HG03060 (cell line): ENCODE data around the gene RASSF3.
"Not testable (repeated sequence)": the region's sequence is repeated elsewhere in the genome, so short reads cannot be mapped to it uniquely, and the experiment has no call there.

Experiments used
- ATAC-seq: cut with Tn5 transposase; IDR thresholded peaks from one replicate; pipeline ENCODE4 v1.9.1; 2021; ENCODE audit warnings: low read depth, moderate number of reproducible peaks; ENCODE audit not compliant: unreplicated experiment

The RASSF3 gene

DNA sequence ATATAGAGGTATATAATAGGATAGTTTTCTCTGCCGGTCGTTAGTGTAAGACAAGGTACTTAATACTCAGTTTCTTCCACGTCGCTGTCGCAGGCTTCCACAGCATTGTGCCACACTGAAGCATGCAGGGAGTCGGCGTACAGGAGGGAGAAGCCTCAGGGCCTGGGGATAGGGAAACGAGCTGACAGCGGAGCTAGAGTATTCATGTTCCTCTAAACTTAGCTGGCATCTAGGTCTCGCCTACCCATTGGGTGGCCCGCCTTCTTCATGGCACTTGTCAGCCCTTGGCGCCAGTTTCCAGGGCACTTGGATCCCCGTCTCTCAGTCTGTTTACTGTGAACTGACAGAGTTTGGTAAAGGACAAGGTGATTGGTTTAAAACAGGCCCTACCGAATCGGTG, 75.3 kb downstream of the RASSF3 start:
- no peak for ATAC-seq

DNA sequence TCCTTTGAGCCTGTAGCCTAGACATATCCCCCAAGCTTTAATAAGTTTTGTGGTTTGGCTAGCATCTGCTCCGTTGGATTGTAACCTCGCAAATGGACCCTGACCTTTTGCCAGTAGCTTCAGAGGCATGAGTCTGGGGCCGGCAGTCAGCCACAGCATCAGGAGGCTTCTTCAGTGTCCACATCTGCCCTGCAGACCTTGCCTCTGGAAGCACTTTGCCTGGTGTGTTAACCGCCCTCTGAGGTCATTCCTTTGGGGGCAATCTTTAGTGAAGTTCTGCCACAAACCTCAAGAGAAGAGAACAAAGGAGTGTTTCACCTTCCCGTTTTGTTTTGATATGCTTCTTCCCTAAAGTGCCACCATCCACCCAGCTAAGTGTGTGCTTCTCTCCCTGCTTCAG, 77.5 kb downstream of the RASSF3 start:
- ATAC-seq: no peak

DNA sequence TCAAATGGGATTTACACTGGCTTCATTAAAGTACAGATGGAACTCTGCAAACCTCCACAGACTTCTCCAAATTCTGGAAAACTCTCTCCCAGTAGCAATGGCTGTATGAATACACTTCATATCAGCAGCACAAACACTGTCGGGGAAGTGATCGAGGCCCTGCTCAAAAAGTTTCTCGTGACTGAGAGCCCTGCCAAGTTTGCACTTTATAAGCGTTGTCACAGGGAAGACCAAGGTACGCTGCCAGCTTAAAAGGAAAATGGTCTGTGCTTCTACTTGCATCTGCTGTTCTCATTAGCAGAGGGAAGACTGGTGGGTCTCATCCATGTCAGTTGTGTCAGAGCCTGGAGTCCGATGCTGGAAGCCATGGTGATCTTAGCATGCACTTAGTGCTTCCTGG, 77.9 kb downstream of the RASSF3 start:
- no peak for ATAC-seq

DNA sequence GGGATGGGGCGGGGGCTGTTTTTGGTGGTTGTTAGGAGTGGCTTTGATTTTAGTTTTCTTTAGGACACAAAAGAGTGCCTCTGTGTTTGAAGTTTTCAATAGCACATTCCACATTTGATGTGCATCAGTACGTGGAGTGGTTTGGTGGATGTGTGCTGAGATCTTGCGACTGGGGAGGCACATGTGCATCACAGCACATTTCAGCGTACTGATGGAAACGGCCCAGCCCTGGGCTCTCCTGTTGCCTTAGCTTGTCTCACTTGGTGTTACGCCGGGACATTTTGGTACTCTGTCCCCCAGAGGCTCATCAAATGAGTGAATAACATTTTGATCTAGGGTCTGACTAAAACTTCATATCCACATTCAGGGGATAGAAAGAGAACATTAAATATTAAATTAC, 78.4 kb downstream of the RASSF3 start:
- no peak for ATAC-seq

DNA sequence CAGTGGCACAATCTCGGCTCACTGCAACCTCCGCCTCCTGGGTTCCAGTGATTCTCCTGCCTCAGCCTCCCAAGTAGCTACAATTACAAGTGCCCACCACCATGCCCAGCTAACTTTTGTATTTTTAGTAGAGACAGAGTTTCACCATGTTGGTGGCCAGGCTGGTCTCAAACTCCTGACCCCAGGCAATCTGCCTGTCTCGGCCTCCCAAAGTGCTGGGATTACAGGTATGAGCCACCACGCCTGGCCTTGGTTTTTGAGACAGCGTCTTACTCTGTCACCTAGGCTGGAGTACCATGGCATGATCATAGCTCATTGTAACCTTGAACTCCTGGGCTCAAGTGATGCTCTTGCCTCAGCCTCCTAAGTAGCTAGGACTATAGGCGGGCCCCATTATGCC, 79.9 kb downstream of the RASSF3 start:
- not testable (repeated sequence) for ATAC-seq

DNA sequence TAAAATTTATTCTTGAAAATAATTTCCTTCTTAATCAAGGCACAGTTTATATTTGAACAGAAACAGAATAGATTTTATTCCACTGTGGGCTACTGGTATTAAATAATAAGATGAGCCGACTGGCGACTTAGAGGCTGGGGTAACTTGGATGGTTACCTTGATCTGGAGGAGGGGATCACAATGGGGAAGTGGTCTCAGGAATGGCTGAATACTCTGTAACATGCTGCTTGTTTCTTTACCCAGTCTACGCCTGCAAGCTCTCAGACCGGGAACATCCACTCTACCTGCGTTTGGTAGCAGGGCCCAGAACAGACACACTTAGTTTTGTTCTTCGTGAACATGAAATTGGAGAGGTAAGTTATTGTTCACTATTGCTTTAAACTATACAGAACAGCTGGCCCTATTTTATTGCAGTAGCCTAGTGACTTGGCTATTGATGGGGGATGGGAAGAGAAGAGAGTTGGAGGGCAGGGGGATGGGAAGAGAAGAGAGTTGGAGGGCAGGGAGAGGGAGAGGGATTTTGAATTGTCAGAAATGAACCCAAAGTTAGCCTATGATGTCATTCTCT, 81.0 kb downstream of the RASSF3 start:
- no peak for ATAC-seq

DNA sequence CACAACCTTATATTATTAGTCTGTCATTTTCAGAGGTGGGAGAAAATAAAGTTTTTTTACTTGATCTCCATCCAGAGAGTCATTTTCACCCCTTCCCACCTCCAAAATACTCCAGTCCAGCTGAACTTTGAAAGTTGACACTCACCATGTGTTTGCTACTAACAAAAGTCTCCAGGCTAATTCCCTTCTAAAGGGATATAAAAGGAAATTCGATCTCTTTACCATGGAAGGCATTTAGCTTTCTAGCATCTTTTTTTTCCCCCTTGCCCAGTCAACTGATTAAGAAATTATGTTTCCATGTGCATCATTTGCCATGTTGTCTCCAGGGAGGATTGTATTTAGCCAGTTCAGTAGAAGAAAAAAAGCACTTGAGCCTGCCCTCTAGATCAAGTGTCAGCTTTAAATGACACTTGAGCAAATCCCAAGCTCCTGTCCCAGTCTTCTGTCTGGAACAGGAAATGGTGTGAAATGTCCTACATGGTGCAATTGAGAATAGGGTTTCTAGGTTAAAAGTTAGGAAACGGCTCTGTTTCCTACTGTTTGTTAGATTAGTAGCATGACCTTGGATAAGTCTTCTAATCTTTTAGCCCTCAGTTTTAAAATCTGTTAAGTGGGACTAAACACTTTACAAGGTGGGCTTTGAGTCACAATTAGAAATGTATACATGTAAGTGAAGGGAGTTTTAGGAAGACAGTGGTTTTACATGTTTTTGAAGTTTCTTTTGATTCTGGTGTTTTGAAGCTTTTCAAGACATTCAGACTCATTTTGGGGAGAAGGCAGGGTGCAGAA, 81.7 kb downstream of the RASSF3 start:
- ATAC-seq: no peak

DNA sequence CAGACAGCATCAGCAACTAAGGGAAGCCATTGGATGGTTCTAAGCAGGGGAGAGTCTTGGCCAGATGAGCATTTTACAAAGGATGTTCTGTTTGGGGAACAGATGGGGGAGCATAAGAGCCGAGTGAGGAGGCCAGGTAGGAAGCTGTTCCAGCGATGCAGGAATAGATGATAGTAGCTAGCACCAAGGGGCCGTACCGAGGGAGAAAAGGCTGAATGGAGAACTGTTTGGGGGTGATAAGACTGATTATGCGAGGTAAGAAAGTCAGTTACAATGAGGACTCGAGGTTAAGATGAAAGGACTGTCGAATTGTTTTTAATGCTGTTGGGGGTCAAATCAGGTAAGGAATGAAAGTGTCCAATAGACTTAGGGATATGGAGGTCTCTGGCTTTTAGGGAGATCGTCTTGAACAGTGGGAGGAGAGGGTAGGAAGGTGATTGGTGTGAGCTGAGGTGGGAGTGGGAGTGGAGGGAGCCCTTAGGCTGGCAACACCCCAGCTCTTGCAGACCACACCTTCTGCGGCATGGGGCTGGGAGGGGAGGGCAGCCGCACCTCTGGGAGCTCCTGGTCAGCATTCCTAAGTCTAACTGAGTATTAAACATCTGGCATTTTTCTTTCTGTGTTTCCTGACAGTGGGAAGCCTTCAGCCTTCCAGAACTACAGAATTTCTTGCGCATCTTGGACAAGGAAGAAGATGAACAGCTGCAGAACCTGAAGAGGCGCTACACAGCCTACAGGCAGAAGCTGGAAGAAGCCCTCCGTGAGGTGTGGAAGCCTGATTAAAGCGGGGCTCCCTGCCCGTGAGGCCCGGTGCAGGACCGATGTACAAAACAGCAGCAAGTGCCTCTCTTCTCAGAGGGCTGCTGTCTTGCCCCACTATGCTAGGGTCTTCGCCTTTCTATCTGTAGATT, 84.1 kb downstream of the RASSF3 start:
- ATAC-seq: no peak

DNA sequence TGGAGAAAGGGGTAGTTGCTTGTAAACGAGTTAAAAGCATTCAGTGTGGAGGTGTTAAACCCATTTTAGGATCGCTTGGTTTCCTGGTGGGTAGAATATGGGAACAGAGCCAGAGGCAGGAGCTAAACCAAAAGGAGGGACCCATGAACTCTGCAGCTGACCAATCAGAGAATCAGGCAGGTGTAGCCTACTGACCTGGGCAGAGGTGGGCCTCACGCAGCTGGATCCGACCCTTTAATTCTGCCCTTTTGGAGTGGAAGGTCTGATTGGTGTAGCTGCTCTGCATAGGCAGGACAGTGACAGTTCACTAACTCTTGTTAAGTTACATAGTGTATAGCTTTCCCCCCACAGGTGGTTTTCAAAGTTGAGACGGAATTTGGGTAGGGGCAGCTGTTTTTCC, 85.3 kb downstream of the RASSF3 start:
- ATAC-seq: no peak

DNA sequence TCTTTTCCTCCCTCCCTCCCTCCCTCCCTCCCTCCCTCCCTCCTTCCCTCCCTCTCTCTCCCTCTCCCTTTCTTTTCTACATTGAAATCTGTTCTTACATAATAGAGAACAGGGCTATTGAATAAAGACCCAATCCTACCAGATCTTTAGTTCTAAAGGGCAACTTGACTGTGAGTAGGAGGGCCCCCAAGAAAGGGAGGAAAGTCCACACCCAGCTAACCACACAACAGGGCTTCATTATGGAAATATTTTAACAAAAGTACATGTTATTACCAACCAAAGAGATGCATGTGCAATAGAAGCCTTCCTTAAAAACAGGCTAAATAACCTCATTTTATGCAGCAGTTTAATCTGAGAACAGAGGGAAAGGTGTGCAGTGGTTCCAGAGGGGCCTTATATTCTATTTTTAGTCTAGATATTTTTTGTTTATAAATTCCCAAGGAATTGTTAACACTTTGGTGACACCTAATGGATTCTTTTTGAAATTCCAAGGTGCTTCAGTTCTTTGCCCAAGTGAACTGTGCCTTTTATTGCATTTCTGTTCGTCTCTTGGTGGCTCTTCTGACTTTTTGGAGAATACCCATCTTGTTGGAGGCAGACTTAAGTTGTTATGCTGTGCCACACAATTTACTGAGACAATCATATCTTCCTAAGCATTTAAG, 85.9 kb downstream of the RASSF3 start:
- no peak for ATAC-seq

DNA sequence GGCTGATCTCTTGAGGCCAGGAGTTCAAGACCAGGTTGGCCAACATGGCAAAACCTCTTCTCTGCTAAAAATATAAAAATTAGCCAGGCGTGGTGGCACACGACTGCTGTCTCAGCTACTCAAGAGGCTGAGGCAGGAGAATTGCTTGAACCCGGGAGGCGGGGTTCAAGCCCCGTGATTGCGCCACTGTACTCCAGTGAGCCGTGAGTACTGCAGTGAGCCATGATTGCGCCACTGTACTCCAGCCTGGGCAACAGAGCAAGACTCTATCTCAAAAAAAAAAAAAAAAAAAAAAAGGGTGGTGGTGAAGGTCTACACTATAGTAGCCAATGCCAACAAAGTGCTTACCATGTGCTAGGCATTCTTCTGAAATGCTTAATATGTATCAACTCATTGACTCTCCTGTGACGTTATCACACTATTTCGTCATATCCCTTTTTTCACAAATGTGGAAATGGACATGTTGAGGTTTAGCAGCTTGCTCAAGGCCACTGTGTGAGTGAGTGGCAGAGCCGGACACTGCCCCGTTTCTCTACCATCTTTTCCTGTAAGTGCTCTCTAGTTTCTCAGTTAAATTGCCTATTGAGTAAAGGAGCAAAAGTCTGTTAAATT, 89.3 kb downstream of the RASSF3 start:
- ATAC-seq: no peak

DNA sequence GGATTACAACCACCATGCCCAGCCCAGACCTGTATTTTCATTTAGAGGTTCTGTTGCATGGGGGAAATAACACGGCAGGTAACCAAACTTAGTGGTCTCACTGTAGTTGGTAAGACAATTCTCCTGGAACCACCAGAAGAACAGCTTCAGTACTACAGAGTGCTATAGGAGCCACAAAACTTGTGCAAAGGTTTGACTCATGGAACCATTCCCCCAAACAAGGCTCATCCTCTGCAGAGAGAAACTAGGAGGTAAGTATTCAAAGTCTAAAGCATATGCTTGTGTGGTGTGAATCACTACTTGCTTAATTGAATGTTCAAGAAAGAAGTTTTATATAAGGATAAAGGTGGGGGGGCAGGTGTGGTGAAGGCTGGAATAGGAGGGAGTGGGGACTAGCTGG, 90.2 kb downstream of the RASSF3 start:
- ATAC-seq: no peak

DNA sequence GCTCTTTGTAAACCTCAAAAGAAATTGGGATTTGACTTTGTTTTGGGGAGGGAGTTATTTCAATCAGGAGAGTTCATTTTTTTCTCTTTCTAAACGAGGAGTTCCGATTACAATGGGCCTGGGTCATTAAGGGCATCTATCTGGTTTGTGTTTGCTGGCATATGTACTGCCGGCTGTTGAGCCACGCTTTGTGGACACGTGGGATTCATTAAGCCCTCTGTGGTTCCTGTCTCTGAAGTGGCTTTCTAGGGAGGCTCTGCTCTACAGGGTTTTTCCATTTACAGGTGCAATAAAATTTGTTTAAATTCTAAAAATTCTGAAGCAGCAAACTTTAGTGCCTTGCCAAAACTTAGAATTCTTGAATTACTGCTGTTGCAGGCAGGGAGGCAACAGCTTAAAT, 91.0 kb downstream of the RASSF3 start:
- ATAC-seq: no peak

DNA sequence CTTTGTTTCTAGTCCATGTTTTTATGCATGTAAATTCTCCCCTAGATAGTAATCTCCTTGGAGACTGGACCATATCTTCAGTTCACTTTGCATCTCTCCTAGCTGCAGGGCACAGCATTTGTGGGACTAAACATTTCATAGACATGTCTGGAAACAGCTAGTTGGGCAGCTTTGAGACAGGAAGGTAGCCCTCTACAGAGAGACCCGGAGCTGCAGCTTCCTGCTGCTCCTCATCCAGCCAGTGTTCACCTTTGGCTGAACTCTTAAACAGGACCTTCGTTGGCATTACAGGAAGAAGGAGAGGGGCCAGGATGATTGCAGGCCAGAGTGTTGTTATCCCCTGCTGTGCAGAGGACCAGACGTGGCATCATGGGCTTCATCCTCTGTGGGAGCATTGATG, 96.0 kb downstream of the RASSF3 start:
- no peak for ATAC-seq

DNA sequence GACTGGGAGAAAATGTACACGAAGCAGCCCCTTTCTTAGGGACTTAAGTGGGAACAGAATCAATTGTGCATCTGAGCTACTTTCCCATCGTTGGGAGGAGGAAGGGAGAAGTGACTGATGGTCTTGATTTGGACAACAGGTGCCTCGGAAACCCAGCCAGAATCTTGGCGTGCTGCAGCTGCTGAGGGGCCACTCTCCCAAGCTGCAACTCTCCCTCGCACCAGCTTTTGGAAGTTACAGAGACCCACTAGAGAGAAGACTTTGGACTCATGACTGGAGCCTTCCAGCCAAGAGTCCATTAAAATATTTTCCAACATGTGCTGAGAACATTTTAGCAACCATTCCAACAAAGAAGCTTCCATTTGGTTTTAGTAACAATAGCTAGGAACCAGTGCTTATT, 96.6 kb downstream of the RASSF3 start:
- ATAC-seq: no peak

DNA sequence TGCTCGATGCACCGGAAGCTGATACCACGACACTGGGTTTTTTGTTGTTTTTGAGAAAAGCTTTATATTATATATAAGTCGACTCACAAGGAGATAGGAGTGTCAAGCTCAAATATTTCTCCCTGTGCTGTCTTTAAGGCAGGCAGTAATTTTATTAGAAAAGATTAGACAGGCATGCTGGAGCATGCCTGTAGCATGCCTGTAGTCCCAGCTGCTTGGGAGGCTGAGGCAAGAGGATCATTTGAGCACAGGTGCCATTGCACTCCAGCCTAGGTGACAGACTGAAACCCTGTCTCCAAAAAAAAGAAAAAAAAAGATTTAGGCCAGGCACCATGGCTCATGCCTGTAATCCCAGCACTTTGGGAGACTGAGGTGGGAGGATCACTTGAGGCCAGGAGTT, 97.1 kb downstream of the RASSF3 start:
- no peak for ATAC-seq

DNA sequence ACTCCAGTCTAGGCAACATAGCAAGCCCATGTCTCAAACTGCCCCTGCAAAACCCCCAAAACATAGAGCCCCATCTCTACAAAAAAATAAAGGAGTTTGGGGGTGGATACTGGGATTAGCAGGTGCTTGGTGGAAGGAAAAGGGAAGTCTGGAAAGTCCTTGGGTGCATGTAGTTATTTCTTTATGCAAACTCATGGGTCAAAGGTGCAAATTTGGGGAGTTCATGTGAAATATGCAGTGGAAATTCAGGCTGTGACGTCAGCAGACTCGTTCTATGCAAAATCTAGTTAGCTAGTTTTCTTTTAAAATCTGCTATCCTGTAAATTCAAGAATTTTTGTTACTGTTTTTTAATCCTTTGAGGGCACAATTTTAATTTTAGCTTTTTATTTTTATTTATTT, 97.6 kb downstream of the RASSF3 start:
- no peak for ATAC-seq

DNA sequence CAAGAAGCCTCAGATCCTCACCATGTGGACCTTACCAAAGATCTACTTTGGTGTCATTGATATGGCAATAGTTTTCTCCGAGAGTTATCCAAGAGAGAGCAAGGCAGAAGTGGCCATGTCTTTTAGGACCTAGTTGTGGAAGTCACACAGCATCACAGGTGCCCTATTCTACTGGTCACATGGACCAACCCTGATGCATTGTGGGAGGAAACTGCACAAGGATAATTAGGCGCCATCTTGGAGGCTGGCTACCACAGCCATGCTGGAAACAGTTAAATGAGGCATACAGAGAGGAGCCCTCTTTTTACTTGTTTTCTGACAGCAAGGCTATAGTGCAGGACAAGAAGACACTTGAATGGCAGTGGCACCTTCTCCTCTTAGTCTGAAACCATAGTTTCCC, 99.1 kb downstream of the RASSF3 start:
- no peak for ATAC-seq

DNA sequence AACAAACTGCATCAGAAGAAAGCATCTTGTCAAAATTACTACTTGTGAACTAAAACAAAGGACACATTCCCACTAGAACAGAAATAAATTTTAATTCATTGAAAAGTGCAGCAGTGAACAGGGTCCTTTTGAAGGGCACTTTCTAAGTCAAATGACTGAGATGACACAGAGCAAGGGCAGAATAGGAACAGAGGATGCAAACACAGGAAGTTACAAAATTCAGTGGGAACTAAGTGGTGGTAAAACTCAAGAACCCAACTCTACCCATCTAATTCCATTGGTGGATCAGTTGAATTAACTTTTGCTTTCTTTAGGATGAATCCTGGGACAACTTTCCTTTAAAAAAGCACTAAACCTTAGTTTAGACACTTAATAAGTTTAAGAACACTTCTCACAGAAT, 103.1 kb downstream of the RASSF3 start:
- no peak for ATAC-seq

DNA sequence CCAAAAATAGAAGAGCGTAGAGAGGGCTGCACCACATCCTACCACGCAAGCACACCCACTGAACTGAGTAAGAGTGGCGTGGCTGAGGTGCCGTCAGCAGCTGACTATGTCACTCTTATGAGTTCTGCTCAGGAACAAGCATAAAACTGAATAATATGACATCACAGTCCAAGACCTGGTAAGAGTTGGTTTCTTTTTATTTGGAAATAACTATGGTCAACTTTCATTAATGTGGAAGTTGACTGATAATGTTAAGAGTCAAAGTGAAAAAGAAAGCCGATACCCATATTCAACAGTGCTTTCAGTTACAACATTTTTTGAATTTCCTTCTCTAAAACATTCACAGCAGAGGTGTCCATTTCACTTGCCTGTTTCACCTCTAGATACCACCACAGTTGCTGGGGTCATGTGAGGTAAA, 104.3 kb downstream of the RASSF3 start:
- ATAC-seq: peak; percentile 52

DNA sequence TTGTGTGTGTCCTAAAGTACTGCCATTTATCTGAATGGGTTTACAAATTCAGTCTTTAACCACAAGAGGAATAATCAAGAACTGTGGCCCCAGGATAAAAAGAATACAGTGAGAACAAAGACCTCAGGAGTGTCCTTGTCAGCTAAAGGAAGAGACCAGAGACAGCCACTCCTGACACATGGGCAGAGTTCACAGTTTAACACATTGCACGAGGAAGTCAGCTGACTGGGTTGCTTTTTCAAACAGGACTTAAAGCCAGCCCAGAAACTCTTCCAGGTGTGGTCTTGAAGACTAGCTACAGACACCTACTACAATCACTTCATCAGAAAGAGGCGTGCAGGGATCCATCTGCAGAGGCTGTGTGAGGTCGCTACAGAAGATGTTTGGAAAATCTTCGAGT, 106.1 kb downstream of the RASSF3 start:
- no peak for ATAC-seq
